ENCODE measurements around the gene BANK1.

Gene BANK1

DNA sequence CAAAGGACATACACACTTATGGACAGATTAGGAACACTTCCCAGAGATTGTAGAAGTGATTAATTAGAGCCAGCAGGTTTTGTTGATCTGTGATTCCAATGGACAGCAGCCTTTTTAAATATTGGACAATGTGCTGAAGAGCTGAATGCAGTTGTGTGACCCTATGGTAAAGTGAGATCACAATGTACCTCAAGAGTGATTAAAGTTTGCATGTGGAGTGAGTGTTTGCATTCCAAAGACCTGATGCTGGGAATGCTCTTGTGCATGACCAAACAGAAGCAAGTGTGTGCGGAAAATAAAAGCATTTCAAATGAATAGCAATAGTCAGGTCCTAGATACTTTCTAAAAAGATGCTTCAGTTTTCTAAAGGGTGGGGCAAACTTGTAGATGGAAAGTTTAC, 154.1 kb downstream of the BANK1 start:
- TF ChIP-seq ZNF274 (IDR thresholded peaks at IDR 0.05; ENCODE audit: low read depth, low read length) = no peak
- H3K4me3 ChIP-seq (ENCODE audit: low read length) = no peak overlapping the region

DNA sequence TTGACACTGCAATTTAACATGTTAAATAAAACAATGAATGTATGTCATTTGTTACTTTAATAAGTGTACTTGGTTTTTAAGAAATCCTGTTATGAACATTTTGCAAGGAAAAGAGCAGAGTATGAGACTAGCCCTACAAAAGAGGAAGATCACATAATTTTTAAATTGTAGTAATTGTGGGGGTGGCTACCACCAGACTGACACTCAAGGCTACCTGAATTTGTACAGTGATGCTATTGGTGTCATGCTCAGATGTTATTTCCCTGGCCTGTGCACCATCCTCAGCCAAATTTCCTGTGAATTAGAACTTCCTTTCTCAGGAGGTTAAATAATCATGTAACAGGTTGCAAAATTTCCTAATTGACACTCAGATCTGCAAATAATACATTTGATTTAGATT, 157.5 kb downstream of the BANK1 start:
- no peak for TF ChIP-seq ZNF274 (IDR thresholded peaks at IDR 0.05; ENCODE audit: low read depth, low read length)
- H3K4me3 ChIP-seq (ENCODE audit: low read length) = no peak overlapping the region

DNA sequence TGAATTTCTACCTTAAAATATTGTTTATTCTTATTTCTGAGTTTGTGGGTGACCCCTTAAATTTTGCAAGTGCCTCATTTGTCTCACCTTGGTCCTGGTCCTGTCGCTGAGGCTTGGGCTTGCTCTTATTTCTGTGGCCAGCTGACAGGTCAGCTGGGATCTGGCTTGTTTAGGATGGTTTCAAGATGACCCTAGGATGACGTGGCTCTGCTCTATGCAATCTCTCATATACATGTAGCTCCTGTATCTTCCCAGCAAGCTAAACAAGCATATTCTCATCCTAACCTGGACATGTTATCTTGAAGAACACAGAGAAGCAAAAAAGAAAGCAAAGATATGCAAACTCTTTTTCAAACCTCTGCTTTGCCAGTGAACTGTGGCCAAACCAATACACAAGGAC, 158.4 kb downstream of the BANK1 start:
- TF ChIP-seq ZNF274 (IDR thresholded peaks at IDR 0.05; ENCODE audit: low read depth, low read length) = no peak
- no peak overlapping the region for H3K4me3 ChIP-seq (ENCODE audit: low read length)

DNA sequence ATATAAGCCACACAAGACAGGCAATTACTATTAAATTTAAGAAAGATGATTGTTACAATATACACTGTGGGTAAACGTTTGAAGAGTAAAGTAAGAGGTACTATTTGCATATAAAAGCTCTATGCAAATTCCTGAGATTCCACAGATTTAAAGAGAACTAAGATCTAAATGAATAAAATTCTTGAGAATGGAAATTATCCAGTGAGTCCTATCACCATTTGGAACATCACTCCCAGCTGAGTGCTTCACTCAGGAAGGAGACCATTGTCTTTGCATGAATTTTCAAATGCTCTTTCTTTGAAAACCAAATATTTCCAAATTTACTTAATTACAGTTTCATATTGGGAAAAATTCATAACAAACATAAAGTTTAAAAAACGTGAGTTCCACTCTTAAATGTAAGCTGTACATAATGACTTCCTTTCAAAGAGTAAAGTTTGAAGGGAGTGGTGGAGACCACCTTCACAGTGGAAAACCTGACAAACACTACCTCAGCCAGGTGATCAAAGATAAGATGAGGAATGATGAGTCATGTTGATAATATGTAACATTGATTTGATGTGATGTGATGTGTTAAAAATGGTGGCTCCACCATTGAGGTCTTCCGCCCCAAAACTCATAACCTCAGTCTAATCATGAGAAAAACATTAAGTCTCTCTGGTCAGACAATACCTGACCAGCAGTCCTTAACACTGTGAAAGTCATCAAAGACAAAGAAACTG, 159.9 kb downstream of the BANK1 start:
- H3K4me3 ChIP-seq (ENCODE audit: low read length) = no peak overlapping the region
- TF ChIP-seq ZNF274 (IDR thresholded peaks at IDR 0.05; ENCODE audit: low read depth, low read length) = no peak

DNA sequence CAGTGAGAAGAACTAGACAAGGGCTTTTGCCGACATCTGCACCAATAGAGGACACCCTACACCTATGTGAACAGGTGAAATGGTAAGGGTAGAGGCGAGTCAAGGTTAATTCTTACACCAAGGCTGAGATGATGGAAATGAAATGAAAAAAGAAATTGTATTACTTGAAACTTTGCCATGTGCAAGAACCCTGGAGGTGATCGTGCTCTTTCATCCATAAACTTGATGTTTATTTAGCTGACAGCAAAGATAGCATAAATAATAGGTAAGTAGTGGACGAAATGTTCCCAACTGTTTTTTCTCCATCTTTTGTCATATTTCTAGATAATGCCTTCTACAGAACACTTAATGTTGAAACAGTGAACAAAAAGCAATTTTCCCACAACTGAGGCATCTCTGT, 162.5 kb downstream of the BANK1 start:
- no peak for TF ChIP-seq ZNF274 (IDR thresholded peaks at IDR 0.05; ENCODE audit: low read depth, low read length)
- H3K4me3 ChIP-seq (ENCODE audit: low read length) = no peak overlapping the region

DNA sequence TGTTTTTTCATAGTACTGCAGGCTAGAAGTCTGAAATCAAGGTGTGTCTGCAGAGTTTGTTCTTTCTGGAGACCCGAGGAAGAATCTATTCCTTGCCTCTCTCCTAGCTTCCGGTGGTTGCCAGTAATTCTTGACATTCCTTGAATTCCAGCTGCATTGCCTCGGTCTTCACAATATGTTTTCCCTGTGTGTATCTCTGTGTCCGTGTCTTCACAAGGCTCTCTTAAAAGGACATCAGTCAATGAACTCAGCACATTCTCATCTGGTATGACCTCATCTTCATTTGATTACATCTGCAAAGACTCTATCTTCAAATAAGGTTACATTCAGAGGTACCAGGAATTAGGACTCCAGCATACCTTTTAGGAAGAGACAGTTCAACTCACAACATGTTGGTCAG, 163.4 kb downstream of the BANK1 start:
- H3K4me3 ChIP-seq (ENCODE audit: low read length) = no peak overlapping the region
- TF ChIP-seq ZNF274 (IDR thresholded peaks at IDR 0.05; ENCODE audit: low read depth, low read length) = no peak

DNA sequence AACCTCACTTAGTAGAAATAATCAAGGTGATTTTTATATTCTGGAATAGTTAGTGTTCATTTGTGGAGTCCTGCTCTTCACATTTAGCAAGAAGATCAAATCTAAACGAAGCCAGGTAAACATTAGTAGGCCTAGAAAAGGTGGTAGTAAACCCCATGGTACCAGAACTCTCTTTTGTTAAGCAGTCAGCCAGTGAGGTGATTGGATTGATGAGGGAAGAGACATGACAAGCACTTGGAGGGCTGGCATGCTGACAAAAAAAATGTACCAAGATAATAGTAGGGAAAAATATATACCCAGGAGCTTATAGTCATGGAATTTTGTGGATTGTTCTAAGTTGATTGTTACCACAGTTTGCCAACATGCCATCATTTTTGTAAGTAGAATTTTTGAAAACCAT, 163.8 kb downstream of the BANK1 start:
- H3K4me3 ChIP-seq (ENCODE audit: low read length) = no peak overlapping the region
- TF ChIP-seq ZNF274 (IDR thresholded peaks at IDR 0.05; ENCODE audit: low read depth, low read length) = no peak

DNA sequence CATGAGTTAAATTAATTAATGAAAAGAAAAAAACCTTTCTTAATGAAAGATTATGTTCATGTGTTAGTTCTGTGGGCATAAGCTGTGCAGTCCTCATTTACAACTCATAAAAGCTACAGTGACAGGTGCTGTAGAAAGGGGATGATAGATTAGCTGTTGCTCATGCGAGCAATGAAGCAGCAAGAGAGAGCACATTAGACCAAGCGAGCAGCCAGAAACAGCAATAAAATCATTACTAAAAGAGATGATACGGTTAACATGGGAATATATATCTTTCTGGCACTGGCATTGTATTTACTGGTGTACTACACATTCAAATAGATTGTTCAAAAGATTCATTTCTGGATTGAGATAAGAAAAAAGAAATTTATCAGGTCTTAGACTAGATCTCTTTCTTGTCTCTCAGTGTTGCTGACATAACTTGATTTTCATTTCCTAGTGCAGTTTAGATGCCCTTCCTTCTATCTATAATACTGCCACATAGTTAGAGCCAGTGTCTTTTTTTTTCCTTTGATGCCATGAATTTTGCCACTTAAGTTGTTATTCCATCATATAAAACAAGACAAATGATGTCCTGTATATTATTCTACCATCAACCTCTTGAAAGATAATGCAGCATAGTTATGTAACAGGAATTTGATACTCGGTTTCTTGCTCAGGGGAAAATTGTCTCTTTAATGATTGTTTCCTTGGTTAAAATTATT, 164.6 kb downstream of the BANK1 start:
- no peak overlapping the region for H3K4me3 ChIP-seq (ENCODE audit: low read length)
- no peak for TF ChIP-seq ZNF274 (IDR thresholded peaks at IDR 0.05; ENCODE audit: low read depth, low read length)

DNA sequence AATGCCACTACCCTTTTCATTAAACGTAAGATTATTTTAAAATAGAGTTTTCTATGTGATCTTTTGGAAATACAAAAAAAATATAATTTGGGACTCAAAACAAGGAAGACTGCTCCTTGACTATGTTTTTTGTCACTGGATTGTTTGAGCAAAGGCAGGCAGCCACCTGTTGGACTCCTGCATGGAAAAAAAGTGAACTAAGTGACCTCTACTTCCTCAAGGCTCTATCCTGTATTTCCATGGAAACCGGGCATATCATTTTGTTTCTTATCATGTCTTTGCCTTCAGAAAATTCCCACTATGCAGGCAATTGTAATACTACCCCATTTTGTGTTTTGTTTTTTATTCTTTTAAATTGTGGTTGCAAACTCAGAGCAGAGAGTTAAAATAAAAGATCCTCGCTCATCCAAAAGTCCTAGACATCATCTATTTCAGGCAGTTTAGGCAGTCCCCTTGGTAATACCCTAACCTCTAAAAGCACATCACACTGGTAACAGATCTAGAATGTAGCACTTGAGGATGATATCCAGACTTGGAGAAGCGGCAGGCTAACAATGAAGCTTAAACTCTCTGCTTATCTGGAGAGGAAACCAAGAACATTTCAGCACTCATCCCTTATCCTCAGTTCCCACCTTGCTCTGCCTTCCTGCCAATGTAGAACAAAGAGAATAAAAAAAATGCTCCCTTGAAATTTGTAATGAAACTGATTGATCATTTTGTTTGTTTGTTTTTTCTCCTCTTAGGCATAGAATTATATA, 165.7 kb downstream of the BANK1 start:
- no peak overlapping the region for H3K4me3 ChIP-seq (ENCODE audit: low read length)
- no peak for TF ChIP-seq ZNF274 (IDR thresholded peaks at IDR 0.05; ENCODE audit: low read depth, low read length)

DNA sequence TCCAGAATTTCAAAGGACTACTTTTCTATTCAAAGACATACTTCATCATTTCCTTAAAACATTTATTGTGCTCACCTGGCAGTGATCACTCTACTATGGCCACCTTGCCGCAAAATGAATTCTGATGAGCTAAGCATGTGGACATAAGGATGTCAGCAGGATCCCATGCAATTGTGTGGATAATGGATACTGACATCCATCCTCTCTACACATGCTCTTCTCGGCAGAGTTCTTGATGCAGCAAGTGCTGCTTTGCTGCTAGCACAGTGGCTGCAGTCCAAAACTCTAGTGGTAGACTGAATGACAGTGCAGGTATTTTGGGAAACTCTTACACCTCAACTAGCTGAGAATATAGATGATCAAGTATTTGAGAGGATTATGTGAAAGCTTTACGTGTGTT, 168.0 kb downstream of the BANK1 start:
- no peak for TF ChIP-seq ZNF274 (IDR thresholded peaks at IDR 0.05; ENCODE audit: low read depth, low read length)

DNA sequence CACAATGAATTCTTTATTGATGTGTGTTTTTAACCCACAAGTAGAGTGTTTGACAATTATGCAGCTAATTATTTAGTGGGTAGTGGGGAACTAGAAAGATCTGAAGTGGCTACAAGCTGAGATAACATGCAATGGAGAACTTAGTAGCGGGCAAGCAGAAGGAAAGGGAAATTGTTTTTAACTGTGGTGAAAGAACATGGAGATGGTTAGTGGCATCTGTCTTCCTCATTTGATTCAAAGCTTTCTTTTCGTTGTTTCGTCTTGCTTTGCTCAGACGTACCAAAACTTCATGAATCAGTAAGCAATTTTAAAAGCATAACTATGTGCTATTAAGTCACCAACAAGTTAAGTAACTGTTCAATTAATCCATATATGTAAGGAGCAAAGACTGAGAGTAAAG, 169.9 kb downstream of the BANK1 start:
- H3K4me3 ChIP-seq (ENCODE audit: low read length) = no peak overlapping the region

More for the DNA sequence above, 168.0 kb downstream of the BANK1 start:
- H3K4me3 ChIP-seq (ENCODE audit: low read length) = no peak overlapping the region

DNA sequence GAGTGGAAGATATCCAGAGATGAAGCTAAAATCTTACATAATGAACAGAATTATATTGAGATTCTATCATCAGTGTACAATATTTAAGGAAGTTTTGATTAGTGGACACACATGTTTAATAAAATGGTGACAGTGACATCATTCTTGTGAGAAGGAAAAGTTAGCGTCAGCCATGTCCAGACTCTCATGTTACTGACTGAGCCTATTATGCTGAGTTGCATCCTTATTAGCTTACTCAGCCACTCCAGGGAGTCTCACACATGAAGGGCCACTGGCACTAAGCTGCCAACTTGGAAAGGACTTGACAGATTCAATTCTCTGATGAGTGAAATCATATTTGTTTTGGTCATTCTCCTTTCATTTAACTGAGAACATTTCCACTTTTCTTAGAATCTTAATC, 170.6 kb downstream of the BANK1 start:
- no peak overlapping the region for H3K4me3 ChIP-seq (ENCODE audit: low read length)
- TF ChIP-seq ZNF274 (IDR thresholded peaks at IDR 0.05; ENCODE audit: low read depth, low read length) = no peak

More for the DNA sequence above, 169.9 kb downstream of the BANK1 start:
- TF ChIP-seq ZNF274 (IDR thresholded peaks at IDR 0.05; ENCODE audit: low read depth, low read length) = no peak

DNA sequence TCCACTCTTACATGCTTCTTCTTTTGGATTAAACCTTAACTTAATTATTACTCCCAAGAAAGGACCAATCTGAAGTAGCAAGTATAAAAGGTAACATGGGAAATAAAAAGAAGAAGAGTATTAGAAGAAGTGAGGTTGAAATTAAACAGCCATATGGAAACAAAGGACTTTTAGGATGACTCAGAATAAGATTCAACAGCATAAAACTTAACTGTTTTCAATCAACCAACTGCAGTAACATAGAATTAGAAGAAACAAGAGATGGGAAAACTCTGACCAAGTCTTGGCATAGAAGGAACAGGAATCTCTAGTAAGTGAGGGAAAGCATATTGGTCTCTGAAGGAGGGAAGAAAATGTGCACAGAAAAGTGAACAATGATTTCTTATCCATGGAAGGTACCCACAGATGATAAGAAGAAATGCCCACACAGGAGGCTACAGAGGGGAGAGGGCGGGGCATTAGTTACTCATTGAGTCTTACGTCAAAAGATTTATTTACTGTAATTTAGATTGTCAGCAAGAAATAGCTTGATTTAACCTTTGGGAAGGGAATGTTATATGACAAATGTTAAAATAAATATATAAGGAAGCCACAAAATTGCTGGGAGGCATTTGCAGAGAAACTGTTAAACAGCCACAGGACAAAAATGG, 177.3 kb downstream of the BANK1 start:
- no peak for TF ChIP-seq ZNF274 (IDR thresholded peaks at IDR 0.05; ENCODE audit: low read depth, low read length)
- no peak overlapping the region for H3K4me3 ChIP-seq (ENCODE audit: low read length)

DNA sequence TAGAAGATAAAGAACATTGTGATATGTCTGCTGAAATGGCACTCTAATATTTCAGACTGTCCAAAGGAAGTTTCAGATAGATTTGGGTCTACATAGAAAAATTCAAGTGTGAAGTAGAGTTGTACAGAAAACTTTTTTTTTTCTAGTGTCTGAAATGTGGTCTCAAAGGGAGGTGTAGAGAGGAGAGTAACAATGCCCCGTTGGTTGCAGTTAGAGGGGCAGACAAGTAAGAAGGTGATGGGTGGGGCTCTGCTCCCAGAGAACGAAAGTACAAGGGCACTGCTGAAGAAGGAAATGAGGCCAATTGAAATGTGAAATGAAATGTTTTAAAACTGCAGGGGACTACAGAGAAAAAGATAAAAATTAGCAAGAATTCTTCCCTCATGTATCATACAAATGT, 177.8 kb downstream of the BANK1 start:
- no peak for TF ChIP-seq ZNF274 (IDR thresholded peaks at IDR 0.05; ENCODE audit: low read depth, low read length)
- no peak overlapping the region for H3K4me3 ChIP-seq (ENCODE audit: low read length)
